GM21390 (cell line): ENCODE results near the gene PRKCA.

Experiments used
- ATAC-seq: cut with Tn5 transposase; IDR thresholded peaks from one replicate; pipeline ENCODE4 v1.9.1; 2021; ENCODE audit not compliant: unreplicated experiment

The PRKCA gene

GRCh38 chr17:66430846-66431795 lies 128.7 kb downstream of the PRKCA start:
- ATAC-seq = no peak

- no peak for ATAC-seq
Measured at GRCh38 chr17:66431910-66432309, 129.5 kb downstream of the PRKCA start.

GRCh38 chr17:66432411-66432957 lies 130.1 kb downstream of the PRKCA start:
- ATAC-seq = no peak

GRCh38 chr17:66432996-66433551 lies 130.7 kb downstream of the PRKCA start:
- no peak for ATAC-seq

GRCh38 chr17:66435182-66435581 lies 132.8 kb downstream of the PRKCA start:
- no peak for ATAC-seq

GRCh38 chr17:66436631-66437030 lies 134.2 kb downstream of the PRKCA start:
- ATAC-seq = no peak

GRCh38 chr17:66437476-66438026 lies 135.1 kb downstream of the PRKCA start:
- no peak for ATAC-seq

- no peak for ATAC-seq
Measured at GRCh38 chr17:66438101-66438500, 135.7 kb downstream of the PRKCA start.

GRCh38 chr17:66441101-66441661 lies 138.8 kb downstream of the PRKCA start:
- ATAC-seq = peak; percentile 94

GRCh38 chr17:66443166-66443565 lies 140.8 kb downstream of the PRKCA start:
- ATAC-seq = no peak

GRCh38 chr17:66443606-66444005 lies 141.2 kb downstream of the PRKCA start:
- ATAC-seq = no peak

- ATAC-seq = no peak
Measured at GRCh38 chr17:66444031-66444430, 141.6 kb downstream of the PRKCA start.

- ATAC-seq = no peak
Measured at GRCh38 chr17:66445229-66445628, 142.8 kb downstream of the PRKCA start.

GRCh38 chr17:66446419-66446818 lies 144.0 kb downstream of the PRKCA start:
- ATAC-seq = no peak

GRCh38 chr17:66447159-66447558 lies 144.7 kb downstream of the PRKCA start:
- no peak for ATAC-seq

GRCh38 chr17:66448026-66448639 lies 145.7 kb downstream of the PRKCA start:
- no peak for ATAC-seq

GRCh38 chr17:66449418-66449977 lies 147.1 kb downstream of the PRKCA start:
- no peak for ATAC-seq

- no peak for ATAC-seq
Measured at GRCh38 chr17:66450008-66450851, 147.8 kb downstream of the PRKCA start.

GRCh38 chr17:66450852-66451158 lies 148.4 kb downstream of the PRKCA start:
- no peak for ATAC-seq
